HL-60 (cell line): Measurements from ENCODE around the gene LAMA2.

Source experiments
- CTCF ChIP-seq: IDR thresholded peaks from one replicate; pipeline ENCODE4 v1.5.1; 2011; ENCODE audit warnings: low read length, control low read depth, inconsistent platforms; ENCODE audit not compliant: insufficient read depth
- REST ChIP-seq: IDR thresholded peaks from 2 replicates; pipeline ENCODE4 v1.6.1; 2012; ENCODE audit warnings: low read depth; ENCODE audit not compliant: insufficient replicate concordance
- SPI1 ChIP-seq: IDR thresholded peaks from 2 replicates; pipeline ENCODE4 v1.6.1; 2012; ENCODE audit warnings: low read depth, mild to moderate bottlenecking, borderline replicate concordance

- TF ChIP-seq REST (no peak), CTCF (no peak), SPI1 (no peak)
Measured at GRCh38 chr6:129488313-129488712, 605.4 kb downstream of the LAMA2 start.
